Karpas-422 (cell line): ENCODE data around the gene TRAPPC3. TPM values are rescaled to one million over a fixed set of nuclear protein-coding genes. Genes with fewer than 3 reads are reported as not detected.
"Not testable (repeated sequence)": the region's sequence is repeated elsewhere in the genome, so short reads cannot be mapped to it uniquely, and the experiment has no call there.

Source experiments
- DNase-seq: peaks from one replicate; pipeline ENCODE4 v3.0.0-alpha.2; 2015
- H2AFZ ChIP-seq: fragments of 200-600 bp; sonication (generic); 2 replicates; pipeline ENCODE4 v1.6.1; 2014; ENCODE audit warnings: antibody characterized with exemption, low read length, mixed read lengths
- H3K27ac ChIP-seq: fragments of 200-600 bp; sonication (generic); 2 replicates; pipeline ENCODE4 v1.5.1; 2014; ENCODE audit warnings: mild to moderate bottlenecking, low read length, moderate library complexity
- H3K27me3 ChIP-seq: fragments of 200-600 bp; sonication (generic); 2 replicates; pipeline ENCODE4 v1.6.1; 2014; ENCODE audit warnings: low read length, mixed read lengths
- H3K36me3 ChIP-seq: fragments of 200-600 bp; sonication (generic); 2 replicates; pipeline ENCODE4 v1.6.1; 2014; ENCODE audit warnings: low read length, mixed read lengths; ENCODE audit not compliant: insufficient read depth
- H3K4me1 ChIP-seq: fragments of 200-600 bp; sonication (generic); 2 replicates; pipeline ENCODE4 v1.6.1; 2014; ENCODE audit warnings: mild to moderate bottlenecking, low read length, mixed read lengths
- H3K4me2 ChIP-seq: fragments of 200-600 bp; sonication (generic); 2 replicates; pipeline ENCODE4 v1.6.1; 2014; ENCODE audit warnings: low read length, low read depth, mild to moderate bottlenecking; ENCODE audit not compliant: poor library complexity, severe bottlenecking
- H3K4me3 ChIP-seq: fragments of 200-600 bp; sonication (generic); 2 replicates; pipeline ENCODE4 v1.5.1; 2014; ENCODE audit warnings: mild to moderate bottlenecking, antibody characterized with exemption, low read length, mixed read lengths
- H3K79me2 ChIP-seq: fragments of 200-600 bp; sonication (generic); 2 replicates; pipeline ENCODE4 v1.6.1; 2014; ENCODE audit warnings: mild to moderate bottlenecking, low read length, mixed read lengths
- H3K9ac ChIP-seq: fragments of 200-600 bp; sonication (generic); 2 replicates; pipeline ENCODE4 v1.6.0; 2014; ENCODE audit warnings: low read length
- H3K9me2 ChIP-seq: fragments of 200-600 bp; sonication (generic), shearing (Covaris generic); replicated peaks from 2 replicates; pipeline ENCODE4 v1.6.0; 2014; ENCODE audit warnings: mild to moderate bottlenecking, low read length, moderate library complexity; ENCODE audit not compliant: insufficient read depth
- H3K9me3 ChIP-seq: fragments of 300-700, 200-600 bp; sonication (generic); 2 replicates; pipeline ENCODE4 v1.6.1; 2014; ENCODE audit warnings: low read length, mixed read lengths
- H4K20me1 ChIP-seq: fragments of 200-600 bp; sonication (generic); 2 replicates; pipeline ENCODE4 v1.6.1; 2014; ENCODE audit warnings: mild to moderate bottlenecking, antibody characterized with exemption, low read length, low read depth; ENCODE audit not compliant: insufficient read depth
- total RNA-seq: library from RNA; depleted of rRNA; stranded (reverse); fragments of >200 nt; shearing (Covaris generic); gene quantifications from 2 replicates; pipeline ENCODE4 v1.2.3, GENCODE V29; 2014; ENCODE audit warnings: low replicate concordance; rRNA removed

TRAPPC3 gene
- 46.7 and 81.0 TPM in 2 replicates for total RNA-seq

- Histone ChIP-seq H3K79me2 (peaks cover 38% of the 10 kb centered on the region), H2AFZ (peak within 1 kb of the TSS; percentile 68), H3K4me3 (peak within 1 kb of the TSS; percentile 82), H3K9ac (peak within 1 kb of the TSS; percentile 77), H3K9me3 (no peaks in the 10 kb centered on the region; the same call in 1 of the 2 replicates), H4K20me1 (no peaks in the 10 kb centered on the region), H3K4me2 (peak within 1 kb of the TSS; percentile 82), H3K9me2 (no peaks in the 10 kb centered on the region), H3K36me3 (peaks cover 12% of the 10 kb centered on the region), H3K27ac (peak within 1 kb of the TSS; percentile 51), H3K4me1 (peaks cover 33% of the 10 kb centered on the region), H3K27me3 (no peaks in the 10 kb centered on the region)
- DNase-seq = peak; percentile 100
These were observed at the start of gene TRAPPC3 for GRCh38 chr1:36149237-36149972. TRAPPC3 (minus strand) TSS chr1:36149486; CDS start chr1:36149378, 108 bp downstream.

- H4K20me1 ChIP-seq = no peaks in the 10 kb centered on the region
- no peak for DNase-seq
- H3K27ac ChIP-seq = no peak overlapping the region
- H3K27me3 ChIP-seq = no peaks in the 10 kb centered on the region
- no peaks in the 10 kb centered on the region for H3K36me3 ChIP-seq
- no peak overlapping the region for H3K4me3 ChIP-seq
- H3K9me3 ChIP-seq = no peaks in the 10 kb centered on the region
- no peak overlapping the region for H3K4me2 ChIP-seq
- no peaks in the 10 kb centered on the region for H3K79me2 ChIP-seq
- H3K9me2 ChIP-seq = no peaks in the 10 kb centered on the region
- H3K4me1 ChIP-seq = peaks cover 11% of the 10 kb centered on the region
- no peak overlapping the region for H2AFZ ChIP-seq
- H3K9ac ChIP-seq = no peak overlapping the region
These were observed 49.4 kb upstream of the TRAPPC3 start for GRCh38 chr1:36198641-36199040.

GRCh38 chr1:36196805-36197204 lies 47.5 kb upstream of the TRAPPC3 start:
- H3K9me2 ChIP-seq, H3K36me3 ChIP-seq, H2AFZ ChIP-seq, H3K4me2 ChIP-seq, H3K27me3 ChIP-seq, H3K79me2 ChIP-seq, DNase-seq, H3K9me3 ChIP-seq, H3K4me3 ChIP-seq, H3K9ac ChIP-seq, H4K20me1 ChIP-seq, H3K27ac ChIP-seq: not testable (repeated sequence)
- H3K4me1 ChIP-seq = peaks cover 11% of the 10 kb centered on the region

GRCh38 chr1:36187800-36188593 lies 38.7 kb upstream of the TRAPPC3 start:
- no peaks in the 10 kb centered on the region for H3K36me3 ChIP-seq
- no peak overlapping the region for H3K27ac ChIP-seq
- 0 out of 2 replicates have a peak overlapping the region, but pooled peaks have one; percentile 7 for H3K9ac ChIP-seq
- H3K27me3 ChIP-seq = no peaks in the 10 kb centered on the region
- no peak overlapping the region for H3K4me2 ChIP-seq
- no peaks in the 10 kb centered on the region for H4K20me1 ChIP-seq
- DNase-seq = peak; percentile 93
- no peak overlapping the region for H2AFZ ChIP-seq
- H3K9me3 ChIP-seq = no peaks in the 10 kb centered on the region
- no peak overlapping the region for H3K4me3 ChIP-seq
- no peaks in the 10 kb centered on the region for H3K9me2 ChIP-seq
- no peaks in the 10 kb centered on the region for H3K79me2 ChIP-seq
- H3K4me1 ChIP-seq = peaks cover 5% of the 10 kb centered on the region

GRCh38 chr1:36183309-36183856 lies 34.1 kb upstream of the TRAPPC3 start:
- Histone ChIP-seq H3K36me3 (peaks cover 17% of the 10 kb centered on the region), H4K20me1 (no peaks in the 10 kb centered on the region), H3K4me1 (peaks cover 5% of the 10 kb centered on the region), H2AFZ (no peak overlapping the region), H3K9me2 (no peaks in the 10 kb centered on the region), H3K27ac (no peak overlapping the region), H3K9me3 (no peaks in the 10 kb centered on the region), H3K9ac (no peak overlapping the region), H3K4me3 (no peak overlapping the region), H3K79me2 (no peaks in the 10 kb centered on the region), H3K27me3 (no peaks in the 10 kb centered on the region), H3K4me2 (no peak overlapping the region)
- DNase-seq = no peak

- H3K27ac ChIP-seq = no peak overlapping the region
- no peak overlapping the region for H3K4me3 ChIP-seq
- no peaks in the 10 kb centered on the region for H3K9me3 ChIP-seq
- no peak overlapping the region for H2AFZ ChIP-seq
- H3K79me2 ChIP-seq = no peaks in the 10 kb centered on the region
- H4K20me1 ChIP-seq = no peaks in the 10 kb centered on the region
- H3K4me1 ChIP-seq = peaks cover 2% of the 10 kb centered on the region
- H3K36me3 ChIP-seq = peaks cover 17% of the 10 kb centered on the region
- H3K9me2 ChIP-seq = no peaks in the 10 kb centered on the region
- H3K27me3 ChIP-seq = no peaks in the 10 kb centered on the region
- H3K4me2 ChIP-seq = no peak overlapping the region
- no peak overlapping the region for H3K9ac ChIP-seq
- no peak for DNase-seq
These were observed 33.4 kb upstream of the TRAPPC3 start for GRCh38 chr1:36182734-36183133.

GRCh38 chr1:36179220-36179600 lies 29.9 kb upstream of the TRAPPC3 start:
- no peaks in the 10 kb centered on the region for H3K9me2 ChIP-seq
- no peaks in the 10 kb centered on the region for H3K27me3 ChIP-seq
- H3K27ac ChIP-seq = no peak overlapping the region
- no peak overlapping the region for H3K4me2 ChIP-seq
- peaks cover 2% of the 10 kb centered on the region; the same call in 1 of the 2 replicates for H3K79me2 ChIP-seq
- peaks cover 21% of the 10 kb centered on the region for H3K36me3 ChIP-seq
- peaks cover 14% of the 10 kb centered on the region; the same call in 1 of the 2 replicates for H4K20me1 ChIP-seq
- H3K9me3 ChIP-seq = no peaks in the 10 kb centered on the region
- no peak overlapping the region for H3K4me3 ChIP-seq
- DNase-seq = no peak
- H3K9ac ChIP-seq = no peak overlapping the region
- H2AFZ ChIP-seq = no peak overlapping the region
- H3K4me1 ChIP-seq = peaks cover 16% of the 10 kb centered on the region
